ENCODE measurements around the gene SLC25A15.
"Not testable (repeated sequence)": the region's sequence is repeated elsewhere in the genome, so short reads cannot be mapped to it uniquely, and the experiment has no call there.

SLC25A15 gene

GRCh38 chr13:40780822-40781401, 8.5 kb upstream of the SLC25A15 start:
- DNase-seq (ENCODE audit: low read depth in 2 of 2, low spot score in 1 of 2), result no peak

GRCh38 chr13:40781717-40782116, 7.7 kb upstream of the SLC25A15 start:
- DNase-seq (ENCODE audit: low read depth in 2 of 2, low spot score in 1 of 2), result no peak

- not testable (repeated sequence) for DNase-seq (ENCODE audit: low read depth in 2 of 2, low spot score in 1 of 2)
These were observed 6.4 kb upstream of the SLC25A15 start for GRCh38 chr13:40782971-40783370.

- DNase-seq (ENCODE audit: low read depth in 2 of 2, low spot score in 1 of 2), result no peak
These were observed 4.9 kb upstream of the SLC25A15 start for GRCh38 chr13:40784540-40784939.

GRCh38 chr13:40786568-40786996, 2.8 kb upstream of the SLC25A15 start:
- DNase-seq (ENCODE audit: low read depth in 2 of 2, low spot score in 1 of 2), result no peak

GRCh38 chr13:40787062-40787461, 2.3 kb upstream of the SLC25A15 start:
- no peak for DNase-seq (ENCODE audit: low read depth in 2 of 2, low spot score in 1 of 2)

- DNase-seq (ENCODE audit: low read depth in 2 of 2, low spot score in 1 of 2), result not testable (repeated sequence)
These were observed 704 bp upstream of the SLC25A15 start for GRCh38 chr13:40788540-40789274.

- no peak for DNase-seq (ENCODE audit: low read depth in 2 of 2, low spot score in 1 of 2)
These were observed 774 bp downstream of the SLC25A15 start for GRCh38 chr13:40790154-40790616.

GRCh38 chr13:40792284-40793051, 3.1 kb downstream of the SLC25A15 start:
- DNase-seq (ENCODE audit: low read depth in 2 of 2, low spot score in 1 of 2), result no peak

GRCh38 chr13:40793339-40793738, 3.9 kb downstream of the SLC25A15 start:
- no peak for DNase-seq (ENCODE audit: low read depth in 2 of 2, low spot score in 1 of 2)

GRCh38 chr13:40794414-40795368, 5.3 kb downstream of the SLC25A15 start:
- no peak for DNase-seq (ENCODE audit: low read depth in 2 of 2, low spot score in 1 of 2)

- no peak for DNase-seq (ENCODE audit: low read depth in 2 of 2, low spot score in 1 of 2)
These were observed 7.2 kb downstream of the SLC25A15 start for GRCh38 chr13:40796649-40797048.

GRCh38 chr13:40798380-40798779, 9.0 kb downstream of the SLC25A15 start:
- DNase-seq (ENCODE audit: low read depth in 2 of 2, low spot score in 1 of 2), result no peak

- DNase-seq (ENCODE audit: low read depth in 2 of 2, low spot score in 1 of 2), result no peak
These were observed 10.1 kb downstream of the SLC25A15 start for GRCh38 chr13:40799508-40799907.

- no peak for DNase-seq (ENCODE audit: low read depth in 2 of 2, low spot score in 1 of 2)
These were observed 11.1 kb downstream of the SLC25A15 start for GRCh38 chr13:40800559-40800958.

GRCh38 chr13:40801255-40802217, 12.1 kb downstream of the SLC25A15 start:
- DNase-seq (ENCODE audit: low read depth in 2 of 2, low spot score in 1 of 2), result no peak

- DNase-seq (ENCODE audit: low read depth in 2 of 2, low spot score in 1 of 2), result no peak
These were observed 13.9 kb downstream of the SLC25A15 start for GRCh38 chr13:40803316-40803715.

- DNase-seq (ENCODE audit: low read depth in 2 of 2, low spot score in 1 of 2), result no peak
These were observed 16.8 kb downstream of the SLC25A15 start for GRCh38 chr13:40806241-40806640.

GRCh38 chr13:40809471-40809870, 20.1 kb downstream of the SLC25A15 start:
- DNase-seq (ENCODE audit: low read depth in 2 of 2, low spot score in 1 of 2), result no peak

- DNase-seq (ENCODE audit: low read depth in 2 of 2, low spot score in 1 of 2), result no peak
These were observed 22.7 kb downstream of the SLC25A15 start for GRCh38 chr13:40812102-40812501.
